GM18858 (cell line): ENCODE measurements around the gene PANK4.

Experiments
- ATAC-seq: cut with Tn5 transposase; IDR thresholded peaks from one replicate; pipeline ENCODE4 v1.9.1; 2021; ENCODE audit not compliant: unreplicated experiment

PANK4 gene

DNA sequence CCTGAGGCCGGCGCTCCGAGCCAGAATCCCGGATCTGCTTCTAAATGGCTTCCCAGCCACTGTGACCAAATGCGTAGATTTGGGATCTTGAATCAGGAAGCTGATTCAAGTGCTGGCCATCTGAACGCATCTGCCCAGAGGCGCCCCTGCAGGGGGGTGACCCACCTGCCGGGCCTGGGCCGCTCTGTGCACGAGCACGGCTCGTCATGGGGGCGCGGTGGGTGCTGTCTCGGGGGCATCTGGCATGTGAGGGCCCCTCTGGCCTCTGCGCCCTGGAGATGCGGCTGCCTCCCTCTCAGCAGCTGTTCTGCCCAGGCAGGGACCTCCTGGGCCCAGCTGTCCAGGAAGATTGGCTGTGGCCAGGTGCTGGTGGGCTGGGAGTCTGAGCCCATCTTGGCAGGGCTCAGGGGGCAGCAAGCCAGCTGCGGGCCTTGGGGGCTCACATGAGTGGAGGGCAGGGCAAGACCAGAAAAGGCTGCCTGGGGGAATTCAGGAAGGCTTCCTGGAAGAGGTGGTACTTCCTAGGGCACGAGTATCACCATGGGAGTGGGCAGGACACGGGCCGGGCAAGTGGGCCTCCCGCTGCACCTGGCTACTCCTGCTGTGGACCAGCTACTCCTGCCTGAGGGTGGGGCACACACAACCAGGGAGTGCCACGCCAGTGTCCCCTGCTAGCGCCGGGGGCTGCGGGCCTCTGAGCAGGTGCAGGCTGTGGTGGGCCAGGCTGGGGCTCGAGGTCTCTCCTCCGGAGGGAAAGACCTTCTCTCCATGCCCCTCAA lies 25.2 kb downstream of the PANK4 start:
- ATAC-seq: no peak

DNA sequence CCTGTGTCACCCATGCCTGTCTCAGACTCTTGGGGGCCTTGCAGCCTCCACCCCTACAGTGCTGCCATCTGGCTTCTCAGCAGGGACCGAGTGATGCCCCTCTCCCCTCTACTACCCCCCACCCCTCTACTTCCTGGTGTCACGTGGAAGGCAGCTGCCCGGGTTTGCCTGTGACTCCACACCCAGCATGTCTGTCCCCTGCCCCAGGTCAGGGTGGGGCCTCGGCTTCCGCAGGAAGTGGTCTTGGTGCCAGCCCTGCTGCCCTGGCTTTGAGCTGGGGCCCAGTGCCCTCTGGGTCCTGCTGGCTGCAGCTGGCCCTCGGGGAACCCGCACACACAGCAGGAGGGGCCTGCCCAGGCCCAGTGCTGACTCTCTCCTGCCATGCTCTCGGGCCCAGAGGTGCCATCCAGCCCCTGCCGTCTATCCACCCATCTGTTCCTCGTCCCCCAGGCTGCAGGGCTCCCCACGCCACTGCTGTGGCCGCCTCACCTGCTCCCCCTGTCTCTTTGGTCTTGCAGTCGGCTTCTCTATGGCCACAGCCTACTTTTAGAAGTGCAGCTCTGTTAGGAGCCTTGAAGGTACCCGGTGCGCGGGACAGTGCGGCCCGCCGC lies 26.3 kb downstream of the PANK4 start:
- no peak for ATAC-seq

DNA sequence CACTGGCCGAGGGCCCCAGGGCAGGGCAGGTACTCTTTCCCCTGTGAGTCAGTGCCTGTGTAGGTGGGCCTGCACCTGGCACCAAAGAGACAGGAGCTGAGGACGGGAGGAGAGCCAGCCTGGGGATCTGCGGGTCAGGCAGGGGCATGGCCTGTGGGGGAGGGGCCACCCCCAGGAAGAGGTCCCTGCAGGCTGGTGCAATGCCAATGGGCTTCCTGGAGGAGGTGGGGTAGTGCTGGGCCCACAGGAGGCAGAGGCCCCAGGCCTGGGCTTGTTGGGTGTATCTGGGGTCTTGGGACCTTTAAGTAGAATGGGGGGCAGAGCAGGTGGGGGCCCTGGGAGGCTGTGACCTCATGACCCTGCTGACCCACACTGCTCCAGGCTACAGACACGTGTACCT lies 27.1 kb downstream of the PANK4 start:
- ATAC-seq: no peak

DNA sequence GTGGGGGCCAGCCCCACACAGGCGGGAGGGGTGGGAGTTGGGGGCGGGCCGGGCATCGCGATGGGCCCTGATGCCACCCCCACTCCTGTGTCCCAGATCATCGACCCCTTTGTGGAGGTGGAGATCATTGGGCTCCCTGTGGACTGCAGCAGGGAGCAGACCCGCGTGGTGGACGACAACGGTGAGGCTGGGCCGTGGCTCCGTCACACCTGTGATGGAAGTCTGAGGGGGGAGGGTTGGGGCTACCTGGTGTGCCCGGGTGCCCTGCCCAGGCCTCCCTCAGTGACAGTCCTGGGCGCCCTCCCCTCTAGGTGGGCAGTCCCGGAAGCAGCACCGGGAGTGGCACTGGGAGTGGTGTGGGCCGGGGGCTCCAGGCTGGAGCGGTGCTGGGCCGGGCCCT lies 27.7 kb downstream of the PANK4 start:
- no peak for ATAC-seq

DNA sequence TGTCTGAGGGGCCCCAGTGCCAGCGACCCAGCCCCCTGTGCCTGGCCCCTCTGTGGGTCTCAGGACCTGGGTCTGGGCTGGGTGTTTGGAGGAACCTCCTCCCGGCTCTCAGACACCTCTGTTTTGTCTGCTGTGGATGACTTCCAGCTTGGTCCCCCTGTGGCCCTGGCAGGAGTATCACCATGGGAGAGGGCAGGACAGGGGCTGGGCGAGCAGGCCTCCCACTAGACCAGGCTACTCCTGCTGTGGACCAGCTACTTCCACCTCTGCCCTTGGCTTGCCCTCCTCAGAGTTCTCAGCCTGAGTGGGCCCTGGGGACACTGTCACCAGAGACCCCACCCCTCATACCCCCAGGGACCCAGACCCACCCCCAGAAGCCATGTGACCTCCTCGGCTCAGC lies 28.5 kb downstream of the PANK4 start:
- ATAC-seq: no peak

DNA sequence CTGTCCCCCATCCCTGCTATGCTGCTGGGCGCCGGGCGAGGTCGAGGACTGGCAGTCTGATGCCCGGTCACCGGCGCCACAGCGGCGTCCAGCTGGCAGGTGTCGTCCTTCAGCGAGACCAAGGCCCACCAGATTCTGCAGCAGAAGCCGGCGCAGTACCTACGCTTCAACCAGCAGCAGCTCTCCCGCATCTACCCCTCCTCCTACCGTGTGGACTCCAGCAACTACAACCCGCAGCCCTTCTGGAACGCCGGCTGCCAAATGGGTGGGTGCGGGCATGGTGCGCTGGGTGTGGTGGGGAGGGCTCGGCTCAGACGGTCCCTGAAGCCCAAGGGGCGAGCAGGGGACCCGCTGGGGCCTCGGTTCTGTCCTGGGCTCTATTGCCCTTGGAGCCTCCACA lies 29.6 kb downstream of the PANK4 start:
- ATAC-seq: no peak

DNA sequence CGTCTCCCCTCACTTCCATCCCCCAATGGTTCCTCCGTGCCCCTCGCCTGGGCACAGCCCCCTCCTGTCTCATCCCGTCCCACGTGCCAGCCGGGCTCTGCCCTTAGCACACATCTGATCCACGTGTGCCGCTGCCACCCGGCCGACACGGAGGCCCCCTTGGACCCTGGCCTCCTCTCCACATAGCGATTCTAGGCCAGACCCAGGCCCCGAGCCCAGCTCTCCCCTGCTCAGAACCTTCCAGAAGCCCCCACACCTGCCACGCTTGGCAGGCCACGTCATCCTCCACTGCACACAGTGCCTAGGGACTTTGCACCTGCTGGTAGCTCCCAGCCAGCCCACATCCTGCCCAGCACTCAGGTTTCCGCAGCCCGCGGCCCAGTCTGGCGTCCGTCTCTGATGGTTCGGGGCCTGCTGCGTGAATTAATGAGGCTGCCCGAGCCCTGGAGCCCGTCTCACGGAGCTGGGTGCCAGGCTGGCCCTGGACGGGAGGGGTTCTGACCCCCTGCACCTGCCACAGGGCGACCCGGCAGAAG lies 30.2 kb downstream of the PANK4 start:
- ATAC-seq: no peak

DNA sequence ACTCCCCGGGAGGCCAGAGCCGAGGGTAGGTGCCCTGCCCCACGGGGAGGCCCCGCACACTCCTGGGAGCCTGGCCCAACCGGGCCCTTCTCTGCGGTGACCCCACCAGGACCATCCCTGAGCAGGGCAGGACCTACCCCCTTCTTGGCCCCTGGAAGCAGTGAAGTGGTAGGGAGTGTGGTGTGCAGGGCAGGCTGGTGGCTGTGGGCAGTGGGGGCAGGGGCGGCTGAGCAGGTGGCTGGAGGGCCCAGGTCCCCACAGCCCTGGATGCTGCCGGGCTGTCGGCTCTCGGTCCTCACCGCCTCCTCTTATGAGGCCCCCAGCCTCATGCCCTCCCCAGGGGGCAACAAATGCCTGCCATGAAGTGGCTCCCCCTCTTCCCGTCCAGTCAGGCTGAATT lies 30.9 kb downstream of the PANK4 start:
- no peak for ATAC-seq

DNA sequence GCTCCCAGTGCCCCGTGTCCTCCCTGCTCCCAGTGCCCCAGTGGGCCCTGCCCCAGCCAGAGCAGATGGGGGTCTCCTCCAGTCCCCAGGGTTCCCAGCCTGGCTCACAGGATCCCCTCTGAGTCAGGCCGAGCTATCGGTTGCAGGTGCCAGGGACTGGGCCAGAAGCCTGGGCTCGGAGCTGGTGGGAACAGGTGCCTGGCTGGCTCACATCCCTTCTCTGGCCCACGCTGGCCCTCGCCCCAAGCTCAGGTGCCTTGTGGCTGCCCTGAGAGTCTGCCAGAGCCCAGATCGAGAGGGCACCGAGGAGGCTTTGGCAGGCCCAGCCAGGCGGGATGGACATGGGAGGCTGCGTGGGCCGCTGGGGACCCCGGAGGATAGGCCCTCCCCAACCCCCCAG lies 31.4 kb downstream of the PANK4 start:
- no peak for ATAC-seq

DNA sequence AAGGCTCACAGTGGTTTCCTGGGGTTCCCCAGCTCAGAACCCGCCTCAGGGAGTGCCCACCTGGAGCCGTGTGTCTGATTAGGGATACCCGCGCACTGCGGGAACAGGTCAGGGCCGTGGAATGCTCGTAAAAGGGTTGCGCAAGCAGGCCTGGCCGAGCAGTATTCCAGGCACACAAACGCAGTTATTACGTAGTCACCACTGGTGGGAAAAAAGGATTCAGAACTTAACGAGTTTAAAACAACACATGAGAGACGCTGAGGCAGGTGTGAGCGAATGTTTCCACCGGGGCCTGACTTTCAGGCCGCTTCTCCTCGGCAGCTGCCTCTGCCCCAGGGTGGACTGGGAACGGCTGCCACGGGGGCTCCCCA lies 32.1 kb downstream of the PANK4 start:
- no peak for ATAC-seq

DNA sequence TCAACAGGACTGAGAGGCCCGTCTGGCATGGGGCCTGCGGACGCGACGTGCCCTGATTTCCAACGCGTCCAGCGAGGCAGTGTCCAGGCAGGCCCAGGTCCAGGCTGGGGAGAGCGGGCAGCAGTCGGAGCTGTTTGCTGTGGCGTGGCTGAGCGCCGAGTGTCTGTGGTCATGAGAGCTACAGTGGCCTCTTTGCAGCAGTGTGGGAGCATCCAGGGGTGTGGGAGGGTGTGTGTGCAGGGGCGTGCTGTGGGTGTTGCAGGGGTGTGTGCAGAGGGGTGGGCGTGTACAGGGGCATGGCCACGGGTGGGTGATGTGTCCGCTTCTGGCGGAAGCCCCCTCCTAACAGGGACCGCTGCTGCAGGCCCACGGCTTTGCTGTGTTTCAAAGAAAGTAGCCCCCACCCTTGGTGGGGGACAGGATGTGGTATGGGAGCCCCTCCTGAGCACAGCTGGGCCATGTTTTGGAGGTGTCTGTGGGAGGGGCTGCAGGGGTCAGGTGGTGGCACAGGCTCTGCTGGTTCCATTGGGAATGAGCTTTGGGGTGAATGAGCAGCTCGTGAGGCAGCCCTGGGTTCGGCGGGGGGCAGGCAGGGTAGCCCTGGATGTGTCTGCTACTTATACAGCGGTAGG lies 32.6 kb downstream of the PANK4 start:
- ATAC-seq: no peak

DNA sequence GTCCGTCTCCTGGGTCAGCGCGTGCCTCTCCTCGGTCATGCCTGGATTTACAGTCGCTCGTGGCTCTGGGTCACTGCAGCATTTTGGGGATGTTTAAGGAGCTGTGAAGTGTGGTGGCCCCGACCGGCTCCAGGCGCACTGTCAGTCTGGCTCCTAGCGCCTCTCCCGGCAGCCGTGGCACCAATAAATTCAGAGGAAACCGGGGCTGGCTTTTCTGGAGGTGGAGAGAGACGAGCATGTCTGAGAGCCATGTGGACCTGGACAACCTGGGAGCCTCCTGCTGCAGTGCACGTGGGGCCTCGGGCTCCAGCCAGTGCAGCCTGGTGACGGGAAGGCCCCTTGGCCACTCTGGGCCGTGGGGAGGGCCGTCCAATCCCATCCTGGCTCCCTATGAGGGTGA lies 33.2 kb downstream of the PANK4 start:
- no peak for ATAC-seq

DNA sequence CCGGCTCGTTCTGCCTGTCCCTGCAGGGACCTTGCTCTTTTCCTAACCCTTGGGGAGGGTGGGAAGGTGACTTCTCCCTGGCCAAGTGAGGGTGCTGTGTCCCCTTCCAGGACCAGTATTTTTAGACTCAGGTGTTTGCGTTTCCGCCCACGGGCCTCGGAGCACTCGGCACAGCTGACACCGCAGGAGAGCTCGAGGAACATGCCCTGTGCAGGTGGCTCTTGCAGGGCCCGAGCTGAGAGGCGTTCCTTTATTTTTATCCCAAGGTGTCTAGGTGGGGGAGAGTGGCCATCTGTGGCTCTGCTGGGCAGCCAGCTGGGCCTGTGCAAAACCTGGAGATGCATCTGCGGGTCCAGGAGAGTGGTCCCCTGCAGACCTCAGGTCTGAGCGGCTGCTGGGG lies 34.3 kb downstream of the PANK4 start:
- ATAC-seq: no peak

DNA sequence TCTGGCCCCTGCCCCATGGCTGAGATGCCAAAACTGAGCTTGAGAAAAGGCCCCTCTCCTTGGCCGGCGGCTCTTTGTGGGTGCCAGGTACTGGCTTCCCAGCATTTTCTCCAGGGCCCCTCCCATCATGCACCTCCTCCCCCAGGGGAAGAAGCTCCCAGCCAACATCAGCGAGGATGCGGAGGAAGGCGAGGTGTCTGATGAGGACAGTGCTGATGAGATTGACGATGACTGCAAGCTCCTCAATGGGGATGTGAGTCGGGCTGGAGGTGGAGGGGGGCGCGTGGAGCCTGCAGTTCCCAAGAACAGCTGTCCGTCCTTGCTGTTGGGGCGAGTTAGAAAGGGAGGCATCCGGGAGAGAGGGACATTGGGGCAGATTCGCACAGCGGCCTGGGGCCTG lies 36.8 kb downstream of the PANK4 start:
- no peak for ATAC-seq

DNA sequence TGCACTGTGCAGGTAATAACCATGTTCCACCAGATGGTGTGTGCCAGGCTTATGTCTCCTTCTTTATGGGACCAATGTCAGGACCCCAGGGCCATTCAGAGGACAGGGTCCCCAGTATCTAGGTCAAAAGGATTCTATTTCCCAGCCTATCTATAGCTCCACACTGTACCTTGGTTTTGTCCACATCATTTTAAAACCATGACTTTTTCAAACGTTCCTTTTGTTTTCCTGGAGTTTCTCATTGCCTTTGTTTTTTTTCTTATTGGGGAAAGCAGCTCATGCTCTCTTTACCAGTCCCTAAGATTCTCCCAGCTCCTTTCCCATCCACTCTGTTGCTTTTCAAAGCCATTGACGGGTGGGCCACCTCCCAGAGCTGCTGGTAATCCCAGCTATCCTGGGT lies 37.7 kb downstream of the PANK4 start:
- ATAC-seq: no peak

DNA sequence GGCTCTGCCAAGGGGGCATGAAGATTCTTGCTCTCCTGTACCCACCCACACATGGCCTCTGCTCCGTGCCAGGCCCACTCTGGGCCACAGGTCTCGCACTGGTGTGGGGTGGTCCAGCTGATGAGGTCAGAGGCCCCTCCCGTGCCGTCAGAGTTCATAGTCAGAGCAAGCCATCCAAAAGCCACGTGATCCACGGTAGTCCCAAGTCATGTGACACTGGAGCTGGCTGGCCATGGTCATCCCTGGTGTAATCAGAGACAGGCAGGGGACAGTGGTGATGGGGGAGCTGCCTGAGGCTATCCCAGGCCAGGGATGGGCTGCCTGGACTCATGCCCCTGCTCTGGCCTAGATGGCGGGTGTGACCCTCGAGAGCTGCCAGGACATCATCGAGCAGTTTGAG lies 39.8 kb downstream of the PANK4 start:
- no peak for ATAC-seq

DNA sequence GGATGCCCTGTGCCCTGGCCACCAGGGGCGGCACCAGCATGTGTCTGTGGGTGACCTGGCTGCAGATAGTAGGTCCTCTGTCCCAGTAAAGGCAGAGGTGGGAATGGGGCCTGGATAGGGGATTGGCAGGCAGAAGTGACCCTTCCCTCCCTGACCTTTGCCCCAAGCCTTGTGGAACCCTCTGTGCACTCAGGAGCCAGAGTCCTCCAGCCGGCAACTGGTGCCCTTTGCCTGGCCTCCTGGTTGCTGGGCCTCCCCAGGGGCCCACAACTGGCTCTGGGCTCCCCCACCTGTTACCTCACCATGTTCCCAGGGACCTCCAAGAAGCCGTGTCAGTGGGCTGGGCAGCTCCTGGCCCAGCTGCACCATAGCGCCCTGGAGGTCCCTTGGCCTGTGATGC lies 40.4 kb downstream of the PANK4 start:
- ATAC-seq: no peak

DNA sequence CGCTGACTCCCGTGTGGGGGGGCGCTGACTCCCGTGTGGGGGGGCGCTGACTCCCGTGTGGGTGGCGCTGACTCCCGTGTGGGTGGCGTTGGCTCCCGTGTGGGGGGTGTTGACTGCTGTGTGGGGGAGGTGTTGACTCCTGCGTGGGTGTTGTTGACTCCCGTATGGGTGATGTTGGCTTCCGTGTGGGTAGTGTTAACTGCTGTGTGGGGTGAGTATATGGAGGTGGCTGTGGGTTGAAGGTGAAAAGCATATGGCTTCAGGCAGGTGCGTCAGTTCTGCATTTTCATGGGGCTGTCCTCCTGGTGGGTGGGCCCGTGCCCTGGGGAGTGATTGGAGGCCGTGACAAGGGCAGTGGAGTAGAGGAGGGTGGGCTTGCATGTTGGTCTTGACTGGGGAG lies 42.4 kb downstream of the PANK4 start:
- no peak for ATAC-seq

DNA sequence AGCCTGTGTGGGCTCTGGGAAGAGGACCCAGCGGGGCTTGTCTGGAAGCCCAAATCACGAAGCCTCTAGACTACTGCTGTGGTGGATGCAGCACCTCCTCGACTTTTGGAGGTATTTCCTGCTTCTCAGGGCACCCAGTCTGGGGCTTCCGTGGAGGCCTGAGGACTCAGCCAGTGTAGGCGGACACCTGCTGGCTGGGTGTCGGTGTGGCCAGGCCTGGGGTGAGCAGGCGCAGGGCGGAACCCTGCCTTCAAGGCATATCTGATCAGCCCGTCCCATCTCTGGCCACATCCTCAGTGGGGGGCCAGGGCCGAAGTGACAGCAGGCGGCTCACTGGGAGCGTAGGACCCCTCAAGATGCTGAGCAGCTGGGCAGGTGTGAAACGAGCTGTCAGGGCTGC lies 43.4 kb downstream of the PANK4 start:
- no peak for ATAC-seq

DNA sequence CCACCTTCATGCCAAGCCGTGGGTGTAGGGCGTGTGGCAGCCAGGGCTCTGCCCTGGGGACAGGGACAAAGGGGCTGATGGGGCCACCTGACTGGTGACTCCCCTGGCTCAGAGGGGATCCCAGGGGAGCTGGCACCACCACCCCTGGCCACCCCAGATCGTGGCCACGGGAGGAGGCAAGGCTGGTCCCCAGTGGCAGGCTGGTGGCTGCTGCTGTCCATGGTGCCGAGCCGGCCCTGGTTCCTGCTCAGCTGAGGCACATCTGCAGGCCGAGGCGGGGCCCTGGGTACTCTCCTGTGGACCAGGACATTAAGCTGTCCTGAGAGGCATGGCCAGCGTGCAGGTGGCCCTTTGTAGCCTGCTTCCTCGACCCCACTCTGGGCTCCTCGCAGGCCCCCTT lies 43.8 kb downstream of the PANK4 start:
- no peak for ATAC-seq

DNA sequence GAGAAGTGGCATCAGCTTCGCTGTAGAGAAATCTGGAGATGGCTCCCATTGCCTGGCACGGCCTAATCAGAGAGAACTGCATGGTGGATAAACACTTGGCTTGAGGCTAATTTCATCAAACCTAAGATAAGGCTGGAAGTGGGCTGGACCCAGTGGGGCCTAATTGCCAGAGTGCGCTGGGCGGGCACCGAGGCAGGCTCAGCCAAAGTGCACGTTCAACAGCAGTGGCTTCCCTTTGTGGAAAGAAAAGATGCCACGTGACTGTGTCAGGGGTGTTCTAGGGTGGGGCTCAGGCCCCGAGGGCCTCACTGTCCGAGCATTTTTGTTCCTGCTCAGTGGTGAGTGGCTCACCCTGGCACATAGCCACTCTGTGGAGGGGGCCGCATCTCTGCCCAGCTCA lies 44.5 kb downstream of the PANK4 start:
- ATAC-seq: no peak

DNA sequence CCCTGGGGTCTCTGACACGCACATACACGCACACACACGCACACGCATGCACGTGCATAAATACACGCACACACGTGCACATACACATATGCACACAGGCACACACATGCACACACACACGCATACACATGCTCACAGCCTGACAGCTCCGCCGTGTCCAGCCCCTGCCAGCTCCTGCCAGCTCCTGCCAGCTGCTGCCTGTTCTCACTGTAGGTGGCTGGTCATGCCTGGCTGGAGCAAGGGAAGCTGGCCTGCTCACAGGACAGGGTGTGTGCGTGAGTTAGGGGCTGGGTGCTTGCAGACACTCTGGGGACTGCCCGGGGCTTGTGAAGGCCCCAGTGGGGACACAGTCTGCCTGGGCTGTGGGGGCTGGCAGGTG lies 45.4 kb downstream of the PANK4 start:
- ATAC-seq: no peak
